Lower lobe of right lung (tissue), 2 donors: ENCODE results near the gene RNU1-3. TPM values are rescaled to one million over a fixed set of nuclear protein-coding genes. Genes with fewer than 3 reads are reported as not detected.
A peak's percentile ranks its signal among the peaks of the same experiment; 100 is the strongest.

Source experiments
- ATAC-seq, 2 donors: fragments of 200-7000 bp; cut with Tn5 transposase; one replicate each; pipeline ENCODE4 v1.9.1; 2020 to 2022; ENCODE audit warnings: mild to moderate bottlenecking in 2 of 2, moderate library complexity in 2 of 2
- DNase-seq: peaks from one replicate; pipeline ENCODE4 v3.0.0-alpha.2; 2020
- H3K27ac ChIP-seq: fragments of 200-600 bp; one replicate; pipeline ENCODE4 v1.8.0; 2022
- H3K27me3 ChIP-seq: fragments of 200-600 bp; one replicate; pipeline ENCODE4 v1.8.0; 2022; ENCODE audit warnings: low read depth
- H3K36me3 ChIP-seq: fragments of 200-600 bp; one replicate; pipeline ENCODE4 v1.8.0; 2022; ENCODE audit warnings: mild to moderate bottlenecking
- H3K4me1 ChIP-seq: fragments of 200-600 bp; one replicate; pipeline ENCODE4 v1.8.0; 2022
- H3K4me3 ChIP-seq: fragments of 200-600 bp; one replicate; pipeline ENCODE4 v1.8.0; 2022; ENCODE audit warnings: mild to moderate bottlenecking
- H3K9me3 ChIP-seq: fragments of 200-600 bp; one replicate; pipeline ENCODE4 v1.8.0; 2022
- intact Hi-C: fragments of 100-400 bp; cut with DNase I; formaldehyde crosslinking; loops from one replicate; pipeline ENCODE4 v1.11.0; 2022
- total RNA-seq: library from RNA; stranded (reverse); fragmentation: NEBNext Ultra II Directional; extraction: Animal tissue kit (Norgen Biotek cat#: 25700); gene quantifications from one replicate; pipeline ENCODE4 v1.2.1, GENCODE V29; 2021
- TF ChIP-seq, protein P1 (sequence below): fragments of 200-600 bp; IDR thresholded peaks from one replicate; pipeline ENCODE4 v1.8.0; 2022; ENCODE audit warnings: antibody characterized with exemption, mild to moderate bottlenecking
- donor health status: DM: no; HTN: yes; CAD: no; lungs with severe emphysema.

Gene RNU1-3
- total RNA-seq, 1 donor from 2014 or later: 6,803 TPM

DNA sequence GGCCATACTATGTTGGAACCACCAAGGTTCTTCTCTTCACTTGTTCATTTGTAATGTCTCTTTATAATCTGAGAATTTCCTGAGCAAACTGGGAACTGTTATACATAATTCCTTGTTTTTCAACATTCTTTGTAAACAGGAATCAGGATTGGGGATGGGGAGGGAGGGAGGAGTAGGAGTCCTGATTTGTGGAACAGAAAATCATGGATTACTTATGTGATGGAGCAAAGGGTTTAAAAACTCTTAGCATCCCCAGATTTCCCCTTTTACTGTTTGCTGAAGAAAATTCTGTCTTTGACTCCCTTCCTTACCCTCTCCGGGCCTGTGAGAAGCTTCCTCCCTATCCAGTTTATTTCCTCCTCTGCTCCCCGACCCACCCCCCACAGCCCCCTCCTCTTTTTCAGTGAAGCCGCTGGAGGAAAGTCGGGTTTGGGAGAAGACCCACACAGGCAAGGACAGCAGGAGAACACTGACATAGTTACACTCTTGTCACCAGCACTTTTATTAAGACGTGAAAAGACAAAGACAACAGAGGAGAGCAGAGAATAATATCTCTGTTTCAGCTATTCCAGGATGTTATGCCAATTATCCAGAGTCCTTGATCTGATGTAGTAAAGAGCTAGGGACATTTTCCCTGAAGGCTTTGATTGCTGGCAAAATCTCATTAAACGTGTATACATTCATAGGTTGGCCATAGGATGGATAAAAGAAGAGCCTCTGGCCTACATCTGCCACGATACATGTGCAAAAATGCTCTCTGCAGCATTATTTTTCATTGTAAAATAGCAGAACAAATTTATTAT lies 48.8 kb downstream of the RNU1-3 start:
- H3K4me3 ChIP-seq: no peak overlapping the region
- peaks cover 45% of the 10 kb centered on the region for H3K36me3 ChIP-seq
- intact Hi-C loops: no loop called here
- H3K4me1 ChIP-seq: peaks cover 8% of the 10 kb centered on the region
- no peak for ATAC-seq
- H3K9me3 ChIP-seq: no peaks in the 10 kb centered on the region
- no peak overlapping the region for H3K27ac ChIP-seq
- H3K27me3 ChIP-seq: no peaks in the 10 kb centered on the region
- no peak for DNase-seq
- TF ChIP-seq, protein P1, sequence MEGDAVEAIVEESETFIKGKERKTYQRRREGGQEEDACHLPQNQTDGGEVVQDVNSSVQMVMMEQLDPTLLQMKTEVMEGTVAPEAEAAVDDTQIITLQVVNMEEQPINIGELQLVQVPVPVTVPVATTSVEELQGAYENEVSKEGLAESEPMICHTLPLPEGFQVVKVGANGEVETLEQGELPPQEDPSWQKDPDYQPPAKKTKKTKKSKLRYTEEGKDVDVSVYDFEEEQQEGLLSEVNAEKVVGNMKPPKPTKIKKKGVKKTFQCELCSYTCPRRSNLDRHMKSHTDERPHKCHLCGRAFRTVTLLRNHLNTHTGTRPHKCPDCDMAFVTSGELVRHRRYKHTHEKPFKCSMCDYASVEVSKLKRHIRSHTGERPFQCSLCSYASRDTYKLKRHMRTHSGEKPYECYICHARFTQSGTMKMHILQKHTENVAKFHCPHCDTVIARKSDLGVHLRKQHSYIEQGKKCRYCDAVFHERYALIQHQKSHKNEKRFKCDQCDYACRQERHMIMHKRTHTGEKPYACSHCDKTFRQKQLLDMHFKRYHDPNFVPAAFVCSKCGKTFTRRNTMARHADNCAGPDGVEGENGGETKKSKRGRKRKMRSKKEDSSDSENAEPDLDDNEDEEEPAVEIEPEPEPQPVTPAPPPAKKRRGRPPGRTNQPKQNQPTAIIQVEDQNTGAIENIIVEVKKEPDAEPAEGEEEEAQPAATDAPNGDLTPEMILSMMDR: no peak

DNA sequence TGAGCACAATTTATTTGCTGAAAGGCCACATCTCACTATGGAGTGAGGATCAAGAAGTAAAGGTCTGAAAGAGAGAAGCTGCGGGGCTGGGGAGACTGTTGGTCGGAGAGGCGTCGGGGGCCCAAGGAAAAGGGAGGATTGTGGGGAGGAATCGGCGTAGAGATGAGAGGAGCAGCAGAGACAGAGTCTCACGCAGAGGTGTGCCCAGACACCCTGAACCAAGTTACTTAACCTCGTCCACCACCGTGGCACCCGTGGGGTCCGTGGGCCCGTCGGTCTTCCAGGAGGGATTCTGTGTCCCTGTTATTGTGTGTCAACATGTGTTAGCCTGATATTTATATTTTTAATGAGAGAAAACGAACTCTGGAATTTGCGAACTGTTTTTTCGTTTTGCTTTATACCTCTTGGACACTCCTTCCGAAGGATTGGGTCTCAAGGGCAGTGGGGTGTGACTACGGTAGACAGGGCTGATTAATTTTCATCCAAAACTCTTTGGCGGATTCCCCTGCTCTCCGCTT lies 49.6 kb downstream of the RNU1-3 start:
- DNase-seq (peak; percentile 50), ATAC-seq (no peak)
- Histone ChIP-seq H3K27ac (no peak overlapping the region), H3K27me3 (no peaks in the 10 kb centered on the region), H3K36me3 (peaks cover 37% of the 10 kb centered on the region), H3K4me1 (peaks cover 14% of the 10 kb centered on the region), H3K9me3 (no peaks in the 10 kb centered on the region), H3K4me3 (no peak overlapping the region)
- intact Hi-C loops: no loop called here
- TF ChIP-seq, protein P1: no peak

Other genes starting within 250 kb of the RNU1-3 start
- not detected for gene SPATA21, start 229.5 kb downstream of the RNU1-3 start, total RNA-seq
- 97.7 TPM for gene NECAP2, start 226.2 kb downstream of the RNU1-3 start, total RNA-seq
- 6,803 TPM for gene RNU1-1, start 152.7 kb downstream of the RNU1-3 start, total RNA-seq
- 35.3 TPM for gene NBPF1, start 53.4 kb downstream of the RNU1-3 start, total RNA-seq
- 6,803 TPM for gene RNU1-4, start 73.6 kb upstream of the RNU1-3 start, total RNA-seq
- gene RNU1-2, start 229.0 kb upstream of the RNU1-3 start, total RNA-seq: 6,803 TPM